IMR-90 (cell line): ENCODE results near the gene KRABD2.

Source experiments
- CEBPB ChIP-seq: IDR thresholded peaks from 2 replicates; pipeline ENCODE4 v1.6.1; 2012; ENCODE audit warnings: low read depth, low read length, improper control_type of control experiment
- CHD1 ChIP-seq: IDR thresholded peaks from 2 replicates; pipeline ENCODE4 v1.6.1; 2012; ENCODE audit warnings: low read depth, low read length, improper control_type of control experiment
- FOS ChIP-seq: fragments of 150-350 bp; IDR thresholded peaks from 2 replicates; pipeline ENCODE4 v1.6.1; 2016; ENCODE audit warnings: low read depth, low read length
- MAFK ChIP-seq: IDR thresholded peaks from 2 replicates; pipeline ENCODE4 v1.6.1; 2012; ENCODE audit warnings: low read depth, low read length, improper control_type of control experiment
- MXI1 ChIP-seq: IDR thresholded peaks from 2 replicates; pipeline ENCODE4 v1.6.1; 2012; ENCODE audit warnings: low read depth, mild to moderate bottlenecking, low read length, moderate library complexity, borderline replicate concordance
- POLR2A ChIP-seq: IDR thresholded peaks from 2 replicates; pipeline ENCODE4 v1.6.1; 2012; ENCODE audit warnings: mild to moderate bottlenecking, low read depth, low read length
- RAD21 ChIP-seq: IDR thresholded peaks from 2 replicates; pipeline ENCODE4 v1.6.1; 2012; ENCODE audit warnings: low read length, improper control_type of control experiment
- RCOR1 ChIP-seq: IDR thresholded peaks from 2 replicates; pipeline ENCODE4 v1.6.1; 2012; ENCODE audit warnings: mild to moderate bottlenecking, low read length, improper control_type of control experiment; ENCODE audit not compliant: insufficient replicate concordance
- USF2 ChIP-seq: fragments of 150-350 bp; IDR thresholded peaks from 2 replicates; pipeline ENCODE4 v1.6.1; 2017; ENCODE audit warnings: mild to moderate bottlenecking, antibody characterized with exemption, low read length, low read depth
- TF ChIP-seq, protein P1 (sequence below): conservative IDR thresholded peaks from 2 replicates; pipeline ENCODE4 v1.5.1; 2012; ENCODE audit warnings: mild to moderate bottlenecking, low read depth, low read length, improper control_type of control experiment

DNA sequence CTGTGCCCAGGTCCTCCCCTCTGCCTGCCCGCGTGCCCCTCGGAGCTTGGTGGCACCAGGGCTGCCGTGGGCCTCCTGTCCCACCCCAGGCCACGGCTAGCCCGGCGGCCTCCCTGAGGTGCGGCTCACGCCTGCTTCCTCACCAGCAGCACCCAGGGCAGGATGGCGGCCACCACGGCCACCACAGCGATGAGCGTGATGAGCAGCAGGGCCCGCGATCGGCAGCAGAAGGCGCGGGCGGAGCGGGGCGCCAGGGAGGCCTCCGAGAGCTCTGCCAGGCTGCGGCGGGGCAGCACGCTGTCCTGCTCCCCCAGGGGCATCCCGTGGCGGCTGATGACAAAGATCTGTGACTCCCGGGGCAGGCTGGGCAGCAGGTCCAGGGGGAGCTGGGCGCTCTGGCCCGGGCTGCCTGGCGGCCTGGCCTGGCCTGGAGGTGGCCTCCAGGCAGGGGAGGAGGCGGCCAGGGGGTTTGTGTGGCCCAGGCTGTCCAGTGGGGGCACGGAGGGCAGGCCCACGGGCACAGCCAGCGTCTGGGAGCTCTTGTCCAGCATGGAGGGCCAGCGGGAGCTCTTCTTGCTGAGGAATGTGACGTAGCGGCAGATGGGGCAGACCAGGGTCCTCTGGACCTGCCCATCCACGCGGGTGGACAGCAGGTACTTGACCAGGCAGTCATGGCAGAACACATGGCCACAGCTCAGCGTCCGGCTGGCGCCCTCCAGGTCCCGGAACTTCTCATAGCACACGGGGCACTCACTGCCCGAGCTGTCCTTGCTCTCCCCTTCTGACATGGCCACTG lies 16.4 kb upstream of the KRABD2 start:
- TF ChIP-seq, protein P1, sequence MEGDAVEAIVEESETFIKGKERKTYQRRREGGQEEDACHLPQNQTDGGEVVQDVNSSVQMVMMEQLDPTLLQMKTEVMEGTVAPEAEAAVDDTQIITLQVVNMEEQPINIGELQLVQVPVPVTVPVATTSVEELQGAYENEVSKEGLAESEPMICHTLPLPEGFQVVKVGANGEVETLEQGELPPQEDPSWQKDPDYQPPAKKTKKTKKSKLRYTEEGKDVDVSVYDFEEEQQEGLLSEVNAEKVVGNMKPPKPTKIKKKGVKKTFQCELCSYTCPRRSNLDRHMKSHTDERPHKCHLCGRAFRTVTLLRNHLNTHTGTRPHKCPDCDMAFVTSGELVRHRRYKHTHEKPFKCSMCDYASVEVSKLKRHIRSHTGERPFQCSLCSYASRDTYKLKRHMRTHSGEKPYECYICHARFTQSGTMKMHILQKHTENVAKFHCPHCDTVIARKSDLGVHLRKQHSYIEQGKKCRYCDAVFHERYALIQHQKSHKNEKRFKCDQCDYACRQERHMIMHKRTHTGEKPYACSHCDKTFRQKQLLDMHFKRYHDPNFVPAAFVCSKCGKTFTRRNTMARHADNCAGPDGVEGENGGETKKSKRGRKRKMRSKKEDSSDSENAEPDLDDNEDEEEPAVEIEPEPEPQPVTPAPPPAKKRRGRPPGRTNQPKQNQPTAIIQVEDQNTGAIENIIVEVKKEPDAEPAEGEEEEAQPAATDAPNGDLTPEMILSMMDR, result no peak
- TF ChIP-seq CEBPB, result no peak
- TF ChIP-seq RAD21, result no peak
- TF ChIP-seq POLR2A, result no peak
- TF ChIP-seq CHD1, result no peak
- no peak for TF ChIP-seq MXI1
- TF ChIP-seq FOS, result no peak
- TF ChIP-seq USF2, result no peak
- TF ChIP-seq MAFK, result no peak
- no peak for TF ChIP-seq RCOR1
